ENCODE data around the gene LDAH. TPM values are rescaled to one million over a fixed set of nuclear protein-coding genes. Genes with fewer than 3 reads are reported as not detected.

LDAH gene
- total and polyA plus RNA-seq, 10 of the 15 experiments (the other 5 are each of a cell fraction or from before 2014, with no cell fraction given): 17.9 to 44.7 (median 30.0) TPM

GRCh38 chr2:20650393-20650876 is 172.5 kb downstream of the LDAH start:
- BruUV-seq (replicated peaks): no TSS peak
- POLR2A ChIA-PET: interaction anchor here (0.5 to 1.6 kb wide), 4 partner anchors 18 to 273 kb away, joined by 3 to 6 read pairs (median 4); partner anchors contain the start of gene RHOB
- no peak for TF ChIP-seq YY1 (IDR thresholded peaks at IDR 0.05; ENCODE audit: low read depth, low read length)
- TF ChIP-seq MYC (IDR thresholded peaks at IDR 0.05; ENCODE audit: insufficient read depth, insufficient read length, insufficient replicate concordance, low read length, severe bottlenecking): no peak
- no peak for TF ChIP-seq E2F8 (IDR thresholded peaks at IDR 0.05; ENCODE audit: low read depth, partially characterized antibody)
- TF ChIP-seq BMI1 (IDR thresholded peaks at IDR 0.05; ENCODE audit: borderline replicate concordance): peak; percentile 88
- no peak for TF ChIP-seq LARP7 (IDR thresholded peaks at IDR 0.05)
- no peak for TF ChIP-seq ATF2 (IDR thresholded peaks at IDR 0.05; ENCODE audit: low read length)
- TF ChIP-seq JUNB (IDR thresholded peaks at IDR 0.05): no peak
- TF ChIP-seq STAT3 (IDR thresholded peaks at IDR 0.05; ENCODE audit: low read depth, low read length): no peak
- 0 out of 2 replicates have a peak, but pooled peaks have one; percentile 4 for TF ChIP-seq SIN3A (IDR thresholded peaks at IDR 0.05; ENCODE audit: low read depth, low read length)
- no peak for TF ChIP-seq EZH2 (IDR thresholded peaks at IDR 0.05; ENCODE audit: borderline replicate concordance, control insufficient read depth, low read depth, low read length)
- no peak for TF ChIP-seq BCL3 (IDR thresholded peaks at IDR 0.05; ENCODE audit: borderline replicate concordance, insufficient read depth, low read depth, low read length, poor library complexity, severe bottlenecking)
- no peak for TF ChIP-seq DPF2 (IDR thresholded peaks at IDR 0.05)
- TF ChIP-seq GATAD2B (conservative IDR thresholded peaks at IDR 0.05; ENCODE audit: low read depth): no peak
- TF ChIP-seq JUND (IDR thresholded peaks at IDR 0.05; ENCODE audit: low read depth, low read length): no peak
- no peak for TF ChIP-seq EGR1 (IDR thresholded peaks at IDR 0.05; ENCODE audit: borderline replicate concordance in 1 of 2, low read depth in 2 of 2, low read length in 2 of 2)
- no peak for TF ChIP-seq SIX5 (IDR thresholded peaks at IDR 0.05; ENCODE audit: low read depth, low read length, severe bottlenecking)
- TF ChIP-seq POLR2AphosphoS5 (IDR thresholded peaks at IDR 0.05; ENCODE audit: low read length): no peak
- Histone ChIP-seq H3K4me3 (peak overlapping the region; percentile 96), H4K20me1 (ENCODE audit: control insufficient read depth, insufficient read depth) (no peaks in the 10 kb centered on the region), H3K4me2 (ENCODE audit: control insufficient read depth, insufficient read depth) (peak overlapping the region; percentile 98), H2AFZ (ENCODE audit: control insufficient read depth, low read depth, low read length) (peak overlapping the region; percentile 88), H3K4me1 (ENCODE audit: control insufficient read depth, insufficient read depth, low read length) (peaks cover 4% of the 10 kb centered on the region), H3K27ac (ENCODE audit: control insufficient read depth, insufficient read depth) (no peak overlapping the region), H3K9ac (ENCODE audit: control insufficient read depth, insufficient read depth, low read length) (peak overlapping the region; percentile 59), H3K36me3 (ENCODE audit: control insufficient read depth in 2 of 2, insufficient read depth in 2 of 2, low read length in 1 of 2) (no peaks in the 10 kb centered on the region), H3K9me3 (replicated peaks; ENCODE audit: control insufficient read depth, insufficient read depth, low read length) (no peaks in the 10 kb centered on the region), H3K79me2 (ENCODE audit: control insufficient read depth, insufficient read depth, low read length) (no peaks in the 10 kb centered on the region), H3K27me3 (replicated peaks in 1 of 2; ENCODE audit: control insufficient read depth in 2 of 2, insufficient read depth in 2 of 2, low read length in 1 of 2) (peaks cover 0 to 1% of the 10 kb centered on the region in 2 experiments; a peak in 1 of 4 replicates)
- DNase-seq (ENCODE audit: low read depth, low spot score): no peak
- peak; percentile 29 for ATAC-seq
- CTCF ChIA-PET: interaction anchor here (0.6 to 5.0 kb wide), 24 partner anchors 8 to 289 kb away, joined by 3 to 44 read pairs (median 6); partner anchors contain the start of gene RHOB
- intact Hi-C loops (cut with micrococcal nuclease; ENCODE audit: unreplicated experiment): no loop called here
- RAD21 ChIA-PET (ENCODE audit: unreplicated experiment): interaction anchor here (1.0 to 3.3 kb wide), 13 partner anchors 8 to 239 kb away, joined by 3 to 24 read pairs (median 6); partner anchors contain the start of gene RHOB
- WGBS (ENCODE audit: insufficient coverage, insufficient replicate concordance, low lambda C conversion rate, missing lambda C conversion rate): 14% methylated on average over 15 of the region's 19 CpGs
- no peak for FAIRE-seq
- in situ Hi-C loops (cut with MboI): loop anchor here (25.0 kb wide), 1 partner anchor 462 kb away; the partner anchor contains the start of gene TDRD15
- SMC1A ChIA-PET (ENCODE audit: uncharacterized antibody, unreplicated experiment): interaction anchor here (0.7 to 3.3 kb wide), 9 partner anchors 8 to 328 kb away, joined by 3 to 22 read pairs (median 3); partner anchors contain the start of gene RHOB

All from GM12878 (cell line).